GM12875 (cell line): ENCODE results near the gene ZSCAN25.
"Not testable (repeated sequence)": the region's sequence is repeated elsewhere in the genome, so short reads cannot be mapped to it uniquely, and the experiment has no call there.

Experiments used
- H3K4me3 ChIP-seq: one replicate; pipeline ENCODE4 v1.5.1; 2011; ENCODE audit warnings: low read depth, low read length, control low read depth
- TF ChIP-seq, protein P1 (sequence below): IDR thresholded peaks from 2 replicates; pipeline ENCODE4 v1.5.1; 2011; ENCODE audit warnings: low read depth, mild to moderate bottlenecking, control low read depth, inconsistent platforms, low read length, moderate library complexity, borderline replicate concordance; ENCODE audit not compliant: insufficient read depth

ZSCAN25 gene

DNA sequence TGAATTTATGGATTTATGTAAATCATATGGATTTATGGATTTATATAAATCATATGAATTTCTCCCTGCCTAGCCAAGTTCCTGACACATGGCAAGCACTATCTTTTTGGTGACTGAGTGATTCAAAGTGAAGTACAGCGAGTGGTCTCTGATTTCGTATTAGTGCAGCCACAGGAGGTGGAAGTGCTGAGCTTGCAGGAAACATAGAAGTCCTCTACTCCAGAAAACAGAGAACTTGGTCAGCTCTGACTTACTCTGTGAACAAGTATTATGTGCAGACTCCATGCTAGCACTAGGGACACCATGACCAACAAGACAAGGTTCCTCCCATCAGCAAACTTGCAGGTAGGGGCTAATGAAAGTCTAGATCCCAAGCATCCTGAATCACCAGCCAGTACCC is 34.5 kb downstream of the ZSCAN25 start:
- TF ChIP-seq, protein P1, sequence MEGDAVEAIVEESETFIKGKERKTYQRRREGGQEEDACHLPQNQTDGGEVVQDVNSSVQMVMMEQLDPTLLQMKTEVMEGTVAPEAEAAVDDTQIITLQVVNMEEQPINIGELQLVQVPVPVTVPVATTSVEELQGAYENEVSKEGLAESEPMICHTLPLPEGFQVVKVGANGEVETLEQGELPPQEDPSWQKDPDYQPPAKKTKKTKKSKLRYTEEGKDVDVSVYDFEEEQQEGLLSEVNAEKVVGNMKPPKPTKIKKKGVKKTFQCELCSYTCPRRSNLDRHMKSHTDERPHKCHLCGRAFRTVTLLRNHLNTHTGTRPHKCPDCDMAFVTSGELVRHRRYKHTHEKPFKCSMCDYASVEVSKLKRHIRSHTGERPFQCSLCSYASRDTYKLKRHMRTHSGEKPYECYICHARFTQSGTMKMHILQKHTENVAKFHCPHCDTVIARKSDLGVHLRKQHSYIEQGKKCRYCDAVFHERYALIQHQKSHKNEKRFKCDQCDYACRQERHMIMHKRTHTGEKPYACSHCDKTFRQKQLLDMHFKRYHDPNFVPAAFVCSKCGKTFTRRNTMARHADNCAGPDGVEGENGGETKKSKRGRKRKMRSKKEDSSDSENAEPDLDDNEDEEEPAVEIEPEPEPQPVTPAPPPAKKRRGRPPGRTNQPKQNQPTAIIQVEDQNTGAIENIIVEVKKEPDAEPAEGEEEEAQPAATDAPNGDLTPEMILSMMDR = no peak
- no peak overlapping the region for H3K4me3 ChIP-seq

DNA sequence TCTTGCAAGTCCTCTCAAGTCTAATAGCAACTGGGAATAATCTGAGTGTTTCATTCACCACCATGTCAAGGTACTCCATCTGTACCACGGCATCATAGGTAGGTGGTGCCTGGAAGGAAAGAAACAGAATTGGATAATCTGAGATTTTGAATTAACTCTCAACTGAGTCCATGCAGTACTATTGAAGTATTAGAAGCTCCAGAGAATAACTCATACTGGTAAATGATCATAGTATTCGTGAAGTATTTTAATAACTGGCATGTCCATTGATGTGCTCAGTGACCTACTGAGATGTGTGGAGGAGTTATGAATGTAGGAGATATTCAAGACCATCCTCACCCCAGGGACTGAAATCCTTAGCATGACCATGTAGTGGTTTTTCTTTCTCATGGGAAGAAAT is 35.9 kb downstream of the ZSCAN25 start:
- TF ChIP-seq, protein P1 = no peak

GRCh38 chr7:99653269-99653668 is 36.5 kb downstream of the ZSCAN25 start:
- not testable (repeated sequence) for H3K4me3 ChIP-seq

More for the DNA sequence above, 35.9 kb downstream of the ZSCAN25 start:
- no peak overlapping the region for H3K4me3 ChIP-seq

DNA sequence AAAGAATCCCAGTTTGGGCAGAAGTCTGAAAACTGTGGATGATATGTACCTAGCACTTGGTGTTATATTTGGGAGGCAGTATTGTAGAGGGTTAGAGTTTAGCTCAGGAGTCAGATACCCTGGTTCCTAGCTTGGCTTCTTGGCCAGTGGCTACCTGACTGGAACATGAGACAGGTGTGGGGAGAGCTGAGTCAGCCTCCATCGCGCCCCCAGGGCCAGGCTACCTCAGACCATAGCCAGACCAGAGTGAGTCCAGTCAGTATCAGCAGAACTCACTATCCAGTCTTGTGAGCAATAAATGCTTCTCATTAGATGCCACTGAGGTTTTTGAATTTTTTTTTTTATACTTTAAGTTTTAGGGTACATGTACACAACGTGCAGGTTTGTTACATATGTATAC is 37.0 kb downstream of the ZSCAN25 start:
- TF ChIP-seq, protein P1 = no peak
- H3K4me3 ChIP-seq = no peak overlapping the region

DNA sequence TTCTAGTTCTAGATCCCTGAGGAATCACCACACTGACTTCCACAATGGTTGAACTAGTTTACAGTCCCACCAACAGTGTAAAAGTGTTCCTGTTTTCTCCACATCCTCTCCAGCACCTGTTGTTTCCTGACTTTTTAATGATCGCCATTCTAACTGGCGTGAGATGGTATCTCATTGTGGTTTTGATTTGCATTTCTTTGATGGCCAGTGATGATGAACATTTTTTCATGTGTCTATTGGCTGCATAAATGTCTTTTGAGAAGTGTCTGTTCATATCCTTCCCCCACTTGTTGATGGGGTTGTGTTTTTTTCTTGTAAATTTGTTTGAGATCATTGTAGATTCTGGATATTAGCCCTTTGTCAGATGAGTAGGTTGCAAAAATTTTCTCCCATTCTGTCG is 37.9 kb downstream of the ZSCAN25 start:
- not testable (repeated sequence) for H3K4me3 ChIP-seq

DNA sequence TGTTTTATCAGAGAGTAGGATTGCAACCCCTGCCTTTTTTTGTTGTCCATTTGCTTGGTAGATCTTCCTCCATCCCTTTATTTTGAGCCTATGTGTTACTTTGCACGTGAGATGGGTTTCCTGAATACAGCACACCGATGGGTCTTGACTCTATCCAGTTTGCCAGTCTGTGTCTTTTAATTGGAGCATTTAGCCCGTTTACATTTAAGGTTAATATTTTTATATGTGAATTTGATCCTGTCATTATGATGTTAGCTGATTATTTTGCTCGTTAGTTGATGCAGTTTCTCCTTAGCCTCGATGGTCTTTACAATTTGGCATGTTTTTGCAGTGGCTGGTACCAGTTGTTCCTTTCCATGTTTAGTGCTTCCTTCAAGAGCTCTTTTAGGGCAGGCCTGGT is 41.1 kb downstream of the ZSCAN25 start:
- not testable (repeated sequence) for H3K4me3 ChIP-seq

GRCh38 chr7:99665312-99666012 is 48.7 kb downstream of the ZSCAN25 start:
- TF ChIP-seq, protein P1 = no peak
- no peak overlapping the region for H3K4me3 ChIP-seq

DNA sequence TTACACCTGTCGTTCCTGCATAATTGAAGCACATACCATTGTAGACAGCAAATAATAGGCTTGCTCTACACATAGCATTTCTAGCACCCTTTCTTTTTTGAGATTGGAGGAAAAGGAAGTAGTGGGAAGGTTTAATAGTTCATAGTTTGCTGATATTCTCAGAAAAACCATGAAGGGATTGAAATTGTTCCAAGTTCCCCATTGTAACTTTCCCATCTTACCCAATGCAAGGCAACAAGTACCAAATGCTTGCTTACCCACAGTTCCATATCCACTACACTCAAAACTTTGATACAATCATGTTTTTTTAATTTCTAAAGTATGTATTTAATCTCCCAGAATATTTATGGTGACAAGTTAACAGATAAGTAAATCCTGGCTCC is 49.3 kb downstream of the ZSCAN25 start:
- H3K4me3 ChIP-seq = no peak overlapping the region
- TF ChIP-seq, protein P1 = no peak

DNA sequence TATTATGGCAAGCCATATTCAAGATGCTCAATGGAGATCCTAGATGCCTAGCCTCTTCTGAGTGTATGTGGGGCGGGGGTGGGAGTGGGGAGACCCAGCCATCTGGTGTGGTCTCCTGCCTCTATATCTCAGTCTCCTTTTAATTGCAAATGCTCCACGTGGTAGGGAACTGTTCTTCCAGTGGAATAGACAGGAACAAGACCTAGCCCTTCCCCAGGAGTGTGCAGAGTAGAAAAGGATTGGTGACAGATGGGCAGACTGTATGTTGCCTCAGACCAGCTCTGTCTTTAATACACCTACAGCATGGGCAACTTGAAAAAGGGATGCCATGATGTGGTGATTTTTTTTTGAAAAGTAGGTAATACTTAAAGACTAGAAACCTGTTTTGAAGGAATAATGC is 50.4 kb downstream of the ZSCAN25 start:
- no peak overlapping the region for H3K4me3 ChIP-seq
- TF ChIP-seq, protein P1 = no peak
